ENCODE results near the gene KHDC1L. TPM values are rescaled to one million over a fixed set of nuclear protein-coding genes. Genes with fewer than 3 reads are reported as not detected.
"Not testable (repeated sequence)": the region's sequence is repeated elsewhere in the genome, so short reads cannot be mapped to it uniquely, and the experiment has no call there.

The KHDC1L gene
- total RNA-seq, result 0.32 TPM

GRCh38 chr6:73225396-73225795, at the start of gene KHDC1L:
Gene KHDC1L, minus strand, starts transcription at chr6:73225496. Its CDS starts 88 bp downstream, at chr6:73225408.
- no peak for ATAC-seq

- not testable (repeated sequence) for ATAC-seq
Measured at GRCh38 chr6:73269296-73269695, 44.0 kb upstream of the KHDC1L start.

GRCh38 chr6:73268896-73269295, 43.6 kb upstream of the KHDC1L start:
- ATAC-seq, result not testable (repeated sequence)

- ATAC-seq, result peak; percentile 99
Measured at GRCh38 chr6:73264446-73264845, 39.1 kb upstream of the KHDC1L start.

GRCh38 chr6:73263570-73263909, 38.2 kb upstream of the KHDC1L start:
- ATAC-seq, result no peak

GRCh38 chr6:73262671-73263569, 37.6 kb upstream of the KHDC1L start, which contains the start of gene KHDC1:
Gene KHDC1, minus strand, starts transcription at chr6:73263196. Its CDS starts 20,679 bp downstream, at chr6:73242517.
- ATAC-seq, result peak; percentile 49

- ATAC-seq, result no peak
Measured at GRCh38 chr6:73258721-73259120, 33.4 kb upstream of the KHDC1L start.

- ATAC-seq, result not testable (repeated sequence)
Measured at GRCh38 chr6:73254323-73254722, 29.0 kb upstream of the KHDC1L start.

GRCh38 chr6:73252703-73253102, 27.4 kb upstream of the KHDC1L start:
- no peak for ATAC-seq

- ATAC-seq, result no peak
Measured at GRCh38 chr6:73250016-73250415, 24.7 kb upstream of the KHDC1L start.

- no peak for ATAC-seq
Measured at GRCh38 chr6:73248192-73248903, 23.1 kb upstream of the KHDC1L start.

- ATAC-seq, result peak; percentile 92
Measured at GRCh38 chr6:73242001-73242400, 16.7 kb upstream of the KHDC1L start.

- no peak for ATAC-seq
Measured at GRCh38 chr6:73240730-73241129, 15.4 kb upstream of the KHDC1L start.

- ATAC-seq, result peak; percentile 87
Measured at GRCh38 chr6:73236144-73236750, 11.0 kb upstream of the KHDC1L start.

- no peak for ATAC-seq
Measured at GRCh38 chr6:73234733-73235132, 9.4 kb upstream of the KHDC1L start.

GRCh38 chr6:73233971-73234370, 8.7 kb upstream of the KHDC1L start:
- ATAC-seq, result not testable (repeated sequence)

GRCh38 chr6:73233048-73233447, 7.8 kb upstream of the KHDC1L start:
- ATAC-seq, result no peak

- ATAC-seq, result no peak
Measured at GRCh38 chr6:73231986-73232391, 6.7 kb upstream of the KHDC1L start.

GRCh38 chr6:73227606-73228255, 2.4 kb upstream of the KHDC1L start:
- ATAC-seq, result peak; percentile 73

GRCh38 chr6:73216859-73217258, 8.4 kb downstream of the KHDC1L start:
- no peak for ATAC-seq

GRCh38 chr6:73209117-73209516, 16.2 kb downstream of the KHDC1L start:
- no peak for ATAC-seq

GRCh38 chr6:73207221-73207837, 18.0 kb downstream of the KHDC1L start:
- ATAC-seq, result peak; percentile 41

Measured in esophagus mucosa (tissue), 1 donor.